AG04449 (cell line): Measurements from ENCODE around the gene ZNF628.

Source experiments
- CTCF ChIA-PET: fragments of 350-600 bp; formaldehyde crosslinking; extraction: SDS; loops from one replicate; lab custom pipeline; 2021; ENCODE audit warnings: antibody characterized with exemption; lab: Yijun Ruan, JAX
- POLR2A ChIA-PET: fragments of 400-600, 350-600 bp; formaldehyde crosslinking; extraction: SDS; loops from one replicate; lab custom pipeline; 2020; ENCODE audit warnings: antibody characterized with exemption, inconsistent platforms; lab: Yijun Ruan, JAX
- DNase-seq: peaks from one replicate; pipeline ENCODE4 v3.0.0-alpha.2; 2010; ENCODE audit warnings: low read depth, low spot score
- H3K4me3 ChIP-seq: 2 replicates; pipeline ENCODE4 v1.5.1; 2011; ENCODE audit warnings: low read depth, mild to moderate bottlenecking, control low read depth, low read length
- TF ChIP-seq, protein P1 (sequence below): IDR thresholded peaks from one replicate; pipeline ENCODE4 v1.5.1; 2011; ENCODE audit warnings: mild to moderate bottlenecking, moderate library complexity, low read length, control low read depth, inconsistent platforms; ENCODE audit not compliant: insufficient read depth; ENCODE audit errors: missing control alignments

The ZNF628 gene

DNA sequence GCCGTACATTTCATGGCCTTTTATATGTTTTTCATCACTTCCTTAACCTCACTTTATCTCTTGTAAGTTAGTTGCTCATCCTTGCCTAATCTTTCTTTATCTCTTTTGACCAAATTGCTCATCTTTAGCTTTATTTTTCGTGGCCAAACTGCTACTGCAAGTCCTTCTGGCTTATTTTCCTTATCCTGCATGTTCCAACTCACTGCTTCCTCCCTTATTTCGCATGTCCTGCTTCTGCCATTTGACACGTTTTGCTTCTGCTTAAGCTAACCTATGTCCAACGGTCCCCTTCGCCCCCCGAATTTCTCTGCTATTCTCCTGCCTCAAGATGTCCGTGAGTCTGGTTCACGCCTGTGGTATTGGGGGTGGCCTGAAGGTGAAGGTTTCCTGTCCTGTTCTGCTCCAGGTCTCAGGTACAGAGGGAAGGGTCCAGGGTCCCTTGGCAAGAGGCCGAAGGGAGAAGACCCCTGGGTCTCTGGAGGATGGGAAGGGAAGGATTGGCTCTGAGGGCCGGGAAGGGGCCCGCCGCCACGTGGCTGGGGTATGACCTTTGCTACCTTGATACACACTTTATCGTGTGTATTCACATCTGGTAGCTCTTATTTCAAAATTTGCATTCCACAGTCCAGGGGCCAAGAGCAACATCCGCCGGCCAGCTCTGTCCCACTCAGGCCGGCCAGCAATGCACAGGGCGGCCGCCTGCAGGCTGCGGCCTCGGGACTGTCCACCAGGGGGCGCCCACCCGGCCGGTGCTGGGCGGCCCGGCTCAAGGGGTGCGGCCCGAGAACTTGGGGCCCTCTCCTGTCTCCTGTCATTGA, 9.0 kb upstream of the ZNF628 start:
- H3K4me3 ChIP-seq, result no peak overlapping the region
- ChIA-PET POLR2A (interaction anchor here (0.7 to 1.6 kb wide), 3 partner anchors 9 to 60 kb away, joined by 3 to 8 read pairs (median 8); partner anchors contain the start of genes UBE2S and ZNF628), CTCF (interaction anchor here (0.6 to 4.5 kb wide), 58 partner anchors 9 to 354 kb away, joined by 3 to 241 read pairs (median 5); partner anchors contain the start of genes DNAAF3, KMT5C, NAT14 and SSC5D)
- DNase-seq, result no peak
- TF ChIP-seq, protein P1, sequence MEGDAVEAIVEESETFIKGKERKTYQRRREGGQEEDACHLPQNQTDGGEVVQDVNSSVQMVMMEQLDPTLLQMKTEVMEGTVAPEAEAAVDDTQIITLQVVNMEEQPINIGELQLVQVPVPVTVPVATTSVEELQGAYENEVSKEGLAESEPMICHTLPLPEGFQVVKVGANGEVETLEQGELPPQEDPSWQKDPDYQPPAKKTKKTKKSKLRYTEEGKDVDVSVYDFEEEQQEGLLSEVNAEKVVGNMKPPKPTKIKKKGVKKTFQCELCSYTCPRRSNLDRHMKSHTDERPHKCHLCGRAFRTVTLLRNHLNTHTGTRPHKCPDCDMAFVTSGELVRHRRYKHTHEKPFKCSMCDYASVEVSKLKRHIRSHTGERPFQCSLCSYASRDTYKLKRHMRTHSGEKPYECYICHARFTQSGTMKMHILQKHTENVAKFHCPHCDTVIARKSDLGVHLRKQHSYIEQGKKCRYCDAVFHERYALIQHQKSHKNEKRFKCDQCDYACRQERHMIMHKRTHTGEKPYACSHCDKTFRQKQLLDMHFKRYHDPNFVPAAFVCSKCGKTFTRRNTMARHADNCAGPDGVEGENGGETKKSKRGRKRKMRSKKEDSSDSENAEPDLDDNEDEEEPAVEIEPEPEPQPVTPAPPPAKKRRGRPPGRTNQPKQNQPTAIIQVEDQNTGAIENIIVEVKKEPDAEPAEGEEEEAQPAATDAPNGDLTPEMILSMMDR, result peak; percentile 96

DNA sequence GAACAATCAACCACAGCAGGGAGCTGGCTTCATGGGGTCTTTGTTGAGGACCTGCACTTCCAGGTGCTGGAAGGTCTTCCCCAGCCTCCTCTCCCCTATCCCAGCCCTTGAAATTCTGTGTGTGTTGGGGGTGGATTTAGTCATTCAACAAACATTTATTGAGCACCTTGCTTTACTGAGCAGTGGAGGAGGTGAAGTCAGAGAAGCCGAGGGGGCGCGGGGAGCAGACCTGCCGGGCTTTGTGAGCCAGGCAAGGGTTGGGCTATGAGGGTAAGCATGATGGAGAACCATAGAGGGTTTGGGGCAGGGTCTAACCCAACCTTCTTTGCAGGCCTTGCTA, 8.4 kb upstream of the ZNF628 start:
- TF ChIP-seq, protein P1, result no peak
- ChIA-PET POLR2A (interaction anchor here (1.2 to 1.6 kb wide), 2 partner anchors 36 to 60 kb away, joined by 3 to 8 read pairs; partner anchors contain the start of gene UBE2S), CTCF (interaction anchor here (0.6 to 4.5 kb wide), 49 partner anchors 10 to 355 kb away, joined by 3 to 241 read pairs (median 5); partner anchors contain the start of genes DNAAF3, KMT5C, NAT14 and SSC5D)
- DNase-seq, result no peak
- H3K4me3 ChIP-seq, result no peak overlapping the region

DNA sequence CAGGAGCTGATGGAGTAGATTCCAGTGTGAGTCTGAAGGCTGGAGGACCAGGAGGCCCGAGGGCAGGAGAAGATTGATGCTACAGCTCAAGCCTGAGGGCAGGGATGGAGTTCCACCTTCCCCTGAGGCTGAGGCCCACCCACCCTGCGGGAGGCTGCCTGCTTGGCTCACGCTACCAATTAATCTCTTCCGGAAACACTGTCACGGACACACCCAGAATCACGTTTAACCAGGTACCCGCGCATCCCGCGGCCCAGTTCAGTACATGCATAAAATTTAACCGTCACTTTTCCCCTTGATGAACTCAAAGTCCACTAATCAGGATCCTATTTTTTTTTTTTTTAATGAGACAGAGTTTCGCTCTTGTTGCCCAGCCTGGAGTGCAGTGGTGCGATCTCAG, 5.2 kb upstream of the ZNF628 start:
- TF ChIP-seq, protein P1, result no peak
- no peak overlapping the region for H3K4me3 ChIP-seq
- no peak for DNase-seq
- POLR2A ChIA-PET, result interaction anchor here (0.8 kb wide), 1 partner anchor 10 kb away, joined by 3 read pairs; the partner anchor contains the start of gene ISOC2
- CTCF ChIA-PET, result interaction anchor here (0.8 to 1.2 kb wide), 8 partner anchors 9 to 169 kb away, joined by 3 to 15 read pairs (median 3); partner anchors contain the start of genes ISOC2 and NAT14

DNA sequence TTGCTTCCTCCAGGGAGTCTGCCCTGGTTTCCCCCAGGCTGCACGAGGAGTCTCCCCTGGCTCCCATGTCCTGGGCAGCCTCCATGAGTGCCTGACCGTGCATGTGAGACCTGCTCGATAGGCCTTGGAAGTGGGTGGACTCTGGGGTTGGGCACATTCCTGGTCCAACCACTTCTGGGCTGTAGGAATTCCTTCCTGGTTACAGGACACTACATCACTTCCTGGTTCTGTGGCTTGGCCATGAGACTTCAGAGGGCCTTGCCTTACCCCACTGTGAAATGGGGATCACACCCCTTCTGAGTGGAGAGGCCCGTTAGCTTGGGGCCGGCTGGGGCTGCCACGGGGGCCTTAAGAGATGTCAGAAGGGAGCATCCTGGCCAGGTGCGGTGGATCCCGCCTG, 4.0 kb upstream of the ZNF628 start:
- no peak for DNase-seq
- H3K4me3 ChIP-seq, result no peak overlapping the region
- TF ChIP-seq, protein P1, result no peak
- POLR2A ChIA-PET, result no interaction called here
- CTCF ChIA-PET, result interaction anchor here (5.9 kb wide), 1 partner anchor 32 kb away, joined by 38 read pairs; no protein-coding TSS in a partner anchor

DNA sequence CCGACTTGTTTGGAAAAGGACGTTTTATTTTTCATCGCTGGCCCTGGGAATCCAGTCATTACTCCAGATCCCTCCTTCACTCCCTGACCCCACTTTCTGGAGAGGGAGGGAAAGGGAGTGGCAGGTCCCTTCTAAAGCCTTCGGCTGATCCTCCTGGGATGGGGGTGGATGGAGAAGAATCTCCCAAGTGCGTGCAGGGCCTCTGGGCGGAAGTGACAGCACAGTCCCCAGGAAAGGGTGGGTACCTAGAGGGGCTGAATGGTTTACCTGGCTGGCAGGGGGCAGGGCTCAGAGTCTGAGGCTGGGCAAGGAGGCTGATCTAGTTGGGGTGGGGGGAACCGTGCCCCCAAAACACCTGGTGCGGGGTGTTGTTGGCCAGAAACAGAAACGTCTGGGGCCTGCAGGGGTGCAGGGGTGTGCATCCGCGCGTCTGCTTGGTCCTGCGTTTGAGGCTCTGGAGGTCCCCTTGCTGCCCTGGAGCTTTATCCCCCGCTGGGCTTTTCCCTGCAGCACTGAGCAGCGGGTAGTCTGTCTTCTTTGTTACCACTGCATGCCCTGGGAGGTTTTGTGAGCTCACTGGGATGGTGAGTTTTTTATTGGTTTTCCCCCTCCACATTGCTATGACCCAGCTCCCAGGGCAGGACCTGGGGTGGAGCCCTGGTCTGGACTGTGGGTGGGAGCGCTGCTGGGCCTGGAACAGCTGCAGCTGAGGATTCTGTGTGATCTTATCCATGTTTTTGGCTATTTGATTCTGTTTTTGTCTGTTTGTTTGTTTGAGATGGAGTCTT, 3.0 kb upstream of the ZNF628 start:
- POLR2A ChIA-PET, result no interaction called here
- CTCF ChIA-PET, result interaction anchor here (5.9 kb wide), 1 partner anchor 31 kb away, joined by 38 read pairs; no protein-coding TSS in a partner anchor
- H3K4me3 ChIP-seq, result no peak overlapping the region
- TF ChIP-seq, protein P1, result no peak
- DNase-seq, result no peak
